ENCODE measurements around the gene KIF14. TPM values are rescaled to one million over a fixed set of nuclear protein-coding genes. Genes with fewer than 3 reads are reported as not detected.

KIF14 gene
- total and polyA plus RNA-seq, 11 donors, result 0.04 to 2.0 (median 0.08) TPM; not detected in 2

GRCh38 chr1:200538179-200538578 is 82.4 kb downstream of the KIF14 start:
- no peaks in the 10 kb centered on the region for H3K36me3 ChIP-seq
- ATAC-seq, result no peak
- TF ChIP-seq, protein P1, sequence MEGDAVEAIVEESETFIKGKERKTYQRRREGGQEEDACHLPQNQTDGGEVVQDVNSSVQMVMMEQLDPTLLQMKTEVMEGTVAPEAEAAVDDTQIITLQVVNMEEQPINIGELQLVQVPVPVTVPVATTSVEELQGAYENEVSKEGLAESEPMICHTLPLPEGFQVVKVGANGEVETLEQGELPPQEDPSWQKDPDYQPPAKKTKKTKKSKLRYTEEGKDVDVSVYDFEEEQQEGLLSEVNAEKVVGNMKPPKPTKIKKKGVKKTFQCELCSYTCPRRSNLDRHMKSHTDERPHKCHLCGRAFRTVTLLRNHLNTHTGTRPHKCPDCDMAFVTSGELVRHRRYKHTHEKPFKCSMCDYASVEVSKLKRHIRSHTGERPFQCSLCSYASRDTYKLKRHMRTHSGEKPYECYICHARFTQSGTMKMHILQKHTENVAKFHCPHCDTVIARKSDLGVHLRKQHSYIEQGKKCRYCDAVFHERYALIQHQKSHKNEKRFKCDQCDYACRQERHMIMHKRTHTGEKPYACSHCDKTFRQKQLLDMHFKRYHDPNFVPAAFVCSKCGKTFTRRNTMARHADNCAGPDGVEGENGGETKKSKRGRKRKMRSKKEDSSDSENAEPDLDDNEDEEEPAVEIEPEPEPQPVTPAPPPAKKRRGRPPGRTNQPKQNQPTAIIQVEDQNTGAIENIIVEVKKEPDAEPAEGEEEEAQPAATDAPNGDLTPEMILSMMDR (IDR thresholded peaks at IDR 0.05), result no peak
- no peak for TF ChIP-seq POLR2A (IDR thresholded peaks at IDR 0.05)

DNA sequence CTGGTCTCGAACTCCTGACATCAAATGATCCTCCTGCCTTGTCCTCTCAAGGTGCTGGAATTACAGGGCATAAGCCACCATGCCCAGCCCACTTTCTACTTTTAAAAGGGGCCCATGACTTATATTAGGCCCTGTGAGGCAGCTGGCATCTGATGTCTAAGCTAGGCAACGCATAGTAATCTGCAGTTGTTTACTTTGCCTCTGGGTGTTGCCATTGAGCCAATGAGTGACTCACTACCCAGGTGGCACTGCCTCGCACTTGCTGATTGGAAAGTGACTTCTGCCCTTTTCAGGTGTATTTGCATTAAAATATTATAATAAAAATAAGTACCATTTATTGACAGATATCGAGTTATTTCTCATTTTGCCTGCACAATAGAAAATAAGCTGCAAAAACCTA is 84.9 kb downstream of the KIF14 start:
- intact Hi-C loops (cut with DNase I), result no loop called here
- TF ChIP-seq POLR2A (IDR thresholded peaks at IDR 0.05), result no peak
- TF ChIP-seq, protein P1 (IDR thresholded peaks at IDR 0.05), result peak in 1 of 12 donors; percentile 6
- Histone ChIP-seq H3K4me3 (no peak overlapping the region), H3K4me1 (no peaks in the 10 kb centered on the region), H3K9me3 (no peaks in the 10 kb centered on the region), H3K27ac (no peak overlapping the region), H3K36me3 (no peaks in the 10 kb centered on the region), H3K27me3 (peaks cover 0 to 7% (median 0%) of the 10 kb centered on the region in 9 donors)
- DNase-seq, result no peak
- WGBS, 4 donors, result 75 to 83% (median 78%) methylated on average over 4 of the region's 4 CpGs
- ATAC-seq, result no peak

More at GRCh38 chr1:200538179-200538578, 82.4 kb downstream of the KIF14 start:
- Histone ChIP-seq H3K27me3 (no peaks in the 10 kb centered on the region), H3K9me3 (no peaks in the 10 kb centered on the region), H3K4me3 (no peak overlapping the region), H3K27ac (no peak overlapping the region), H3K4me1 (no peaks in the 10 kb centered on the region)
- intact Hi-C loops (cut with DNase I), result no loop called here
- 64 to 87% (median 81%) methylated on average over 1 of the region's 1 CpG for WGBS, 4 donors
- no peak for DNase-seq

- intact Hi-C loops (cut with DNase I), result no loop called here
- no peaks in the 10 kb centered on the region for H3K36me3 ChIP-seq
- WGBS, 4 donors, result 53 to 63% (median 57%) methylated on average over 7 of the region's 7 CpGs
- H3K9me3 ChIP-seq, result no peaks in the 10 kb centered on the region
- H3K27ac ChIP-seq, result no peak overlapping the region
- H3K27me3 ChIP-seq, result peaks cover 0 to 7% (median 0%) of the 10 kb centered on the region in 9 donors
- no peaks in the 10 kb centered on the region for H3K4me1 ChIP-seq
- no peak overlapping the region for H3K4me3 ChIP-seq
- TF ChIP-seq, protein P1 (IDR thresholded peaks at IDR 0.05), result no peak
- no peak for TF ChIP-seq POLR2A (IDR thresholded peaks at IDR 0.05)
- no peak for ATAC-seq
- DNase-seq, result no peak
Observed at GRCh38 chr1:200530623-200531261, 89.8 kb downstream of the KIF14 start.

GRCh38 chr1:200528858-200529606 is 91.5 kb downstream of the KIF14 start:
- DNase-seq (no peak), ATAC-seq (no peak)
- intact Hi-C loops (cut with DNase I), result no loop called here
- H3K9me3 ChIP-seq, result no peaks in the 10 kb centered on the region
- peaks cover 0 to 8% (median 0%) of the 10 kb centered on the region in 12 donors for H3K4me1 ChIP-seq
- no peak overlapping the region for H3K27ac ChIP-seq
- H3K36me3 ChIP-seq, result no peaks in the 10 kb centered on the region
- 70 to 77% (median 72%) methylated on average over 4 of the region's 4 CpGs for WGBS, 4 donors
- TF ChIP-seq, protein P1 (IDR thresholded peaks at IDR 0.05), result no peak
- no peak for TF ChIP-seq POLR2A (IDR thresholded peaks at IDR 0.05)
- H3K4me3 ChIP-seq, result no peak overlapping the region
- H3K27me3 ChIP-seq, result peaks cover 0 to 7% (median 0%) of the 10 kb centered on the region in 9 donors
